Peyer's patch (tissue), 4 donors: ENCODE results near the gene SHISA6. TPM values are rescaled to one million over a fixed set of nuclear protein-coding genes. Genes with fewer than 3 reads are reported as not detected.

Experiments used
- DNase-seq, 3 donors: peaks; one replicate each; pipeline ENCODE4 v3.0.0-alpha.2; 2017 to 2019
- H3K27ac ChIP-seq, 4 donors: fragments of 200-600 bp; sonication (generic); one replicate each; pipeline ENCODE4 v1.5.1; 2016 to 2019
- H3K27me3 ChIP-seq, 2 donors: fragments of 200-600 bp; sonication (generic); one replicate each; pipeline ENCODE4 v1.5.1; 2019
- H3K36me3 ChIP-seq, 3 donors: fragments of 200-600 bp; sonication (generic); one replicate each; pipeline ENCODE4 v1.5.1; 2016 to 2019
- H3K4me1 ChIP-seq, 4 donors: fragments of 200-600 bp; sonication (generic); one replicate each; pipeline ENCODE4 v1.5.1; 2016 to 2019
- H3K4me3 ChIP-seq, 4 donors: fragments of 200-600 bp; sonication (generic); 1 replicate in 3 of 4; 2 replicates in 1 of 4; pipeline ENCODE4 v1.5.1; 2016 to 2019; ENCODE audit warnings: mild to moderate bottlenecking in 1 of 4
- H3K9me3 ChIP-seq, 4 donors: fragments of 200-600 bp; sonication (generic); one replicate each; pipeline ENCODE4 v1.5.1; 2016 to 2019; ENCODE audit warnings: mild to moderate bottlenecking in 1 of 4
- POLR2A ChIP-seq, 2 donors: fragments of 450-650 bp; IDR thresholded peaks; one replicate each; pipeline ENCODE4 v1.5.1; 2017; ENCODE audit warnings: antibody characterized with exemption in 2 of 2, mild to moderate bottlenecking in 2 of 2, moderate library complexity in 2 of 2
- total RNA-seq, 4 donors: library from RNA; depleted of rRNA; stranded (reverse); fragments of >200 nt; gene quantifications; one replicate each; pipeline ENCODE4 v1.1.0, GENCODE V29; 2016
- TF ChIP-seq, protein P1 (sequence below), 6 experiments: fragments of 450-650 bp in 4 of 6; fragments of 200-600 bp in 2 of 6; sonication (generic) in 1 of 6; IDR thresholded peaks; one replicate each; pipeline ENCODE4 v1.5.1; 2017 to 2019; ENCODE audit warnings: antibody characterized with exemption in 6 of 6, mild to moderate bottlenecking in 3 of 6, moderate library complexity in 1 of 6

The SHISA6 gene
- total RNA-seq, 4 donors from 2014 or later = 0.27 to 2.1 (median 1.7) TPM; not detected in 1

DNA sequence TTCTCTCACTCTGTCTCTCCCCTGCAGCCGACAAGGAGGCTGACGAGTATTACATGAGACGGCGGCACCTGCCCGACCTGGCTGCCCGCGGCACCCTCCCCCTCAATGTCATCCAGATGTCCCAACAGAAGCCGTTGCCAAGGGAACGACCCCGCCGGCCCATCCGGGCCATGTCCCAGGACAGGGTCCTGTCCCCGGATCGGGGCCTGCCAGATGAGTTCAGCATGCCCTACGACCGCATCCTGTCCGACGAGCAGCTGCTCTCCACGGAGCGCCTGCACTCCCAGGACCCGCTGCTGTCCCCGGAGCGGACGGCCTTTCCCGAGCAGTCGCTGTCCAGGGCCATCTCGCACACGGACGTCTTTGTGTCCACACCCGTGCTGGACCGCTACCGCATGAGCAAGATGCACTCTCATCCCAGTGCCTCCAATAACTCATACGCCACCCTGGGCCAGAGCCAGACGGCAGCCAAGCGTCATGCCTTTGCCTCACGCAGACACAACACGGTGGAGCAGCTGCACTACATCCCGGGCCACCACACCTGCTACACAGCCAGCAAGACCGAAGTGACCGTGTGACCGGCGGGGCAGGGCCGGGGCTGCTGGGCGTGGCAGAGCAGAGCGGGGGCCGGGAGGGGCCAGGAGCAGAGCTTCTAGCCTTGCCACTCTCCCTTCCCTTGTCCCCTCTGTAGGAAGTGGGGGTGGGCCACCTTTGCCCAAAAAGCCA is 316.9 kb downstream of the SHISA6 start:
- Histone ChIP-seq H3K36me3 (no peaks in the 10 kb centered on the region), H3K27ac (no peak overlapping the region), H3K27me3 (no peaks in the 10 kb centered on the region), H3K9me3 (no peaks in the 10 kb centered on the region), H3K4me3 (no peak overlapping the region), H3K4me1 (no peaks in the 10 kb centered on the region)
- no peak for DNase-seq
- TF ChIP-seq, protein P1, sequence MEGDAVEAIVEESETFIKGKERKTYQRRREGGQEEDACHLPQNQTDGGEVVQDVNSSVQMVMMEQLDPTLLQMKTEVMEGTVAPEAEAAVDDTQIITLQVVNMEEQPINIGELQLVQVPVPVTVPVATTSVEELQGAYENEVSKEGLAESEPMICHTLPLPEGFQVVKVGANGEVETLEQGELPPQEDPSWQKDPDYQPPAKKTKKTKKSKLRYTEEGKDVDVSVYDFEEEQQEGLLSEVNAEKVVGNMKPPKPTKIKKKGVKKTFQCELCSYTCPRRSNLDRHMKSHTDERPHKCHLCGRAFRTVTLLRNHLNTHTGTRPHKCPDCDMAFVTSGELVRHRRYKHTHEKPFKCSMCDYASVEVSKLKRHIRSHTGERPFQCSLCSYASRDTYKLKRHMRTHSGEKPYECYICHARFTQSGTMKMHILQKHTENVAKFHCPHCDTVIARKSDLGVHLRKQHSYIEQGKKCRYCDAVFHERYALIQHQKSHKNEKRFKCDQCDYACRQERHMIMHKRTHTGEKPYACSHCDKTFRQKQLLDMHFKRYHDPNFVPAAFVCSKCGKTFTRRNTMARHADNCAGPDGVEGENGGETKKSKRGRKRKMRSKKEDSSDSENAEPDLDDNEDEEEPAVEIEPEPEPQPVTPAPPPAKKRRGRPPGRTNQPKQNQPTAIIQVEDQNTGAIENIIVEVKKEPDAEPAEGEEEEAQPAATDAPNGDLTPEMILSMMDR (IDR thresholded peaks at IDR 0.05) = no peak
- no peak for TF ChIP-seq POLR2A (IDR thresholded peaks at IDR 0.05)

DNA sequence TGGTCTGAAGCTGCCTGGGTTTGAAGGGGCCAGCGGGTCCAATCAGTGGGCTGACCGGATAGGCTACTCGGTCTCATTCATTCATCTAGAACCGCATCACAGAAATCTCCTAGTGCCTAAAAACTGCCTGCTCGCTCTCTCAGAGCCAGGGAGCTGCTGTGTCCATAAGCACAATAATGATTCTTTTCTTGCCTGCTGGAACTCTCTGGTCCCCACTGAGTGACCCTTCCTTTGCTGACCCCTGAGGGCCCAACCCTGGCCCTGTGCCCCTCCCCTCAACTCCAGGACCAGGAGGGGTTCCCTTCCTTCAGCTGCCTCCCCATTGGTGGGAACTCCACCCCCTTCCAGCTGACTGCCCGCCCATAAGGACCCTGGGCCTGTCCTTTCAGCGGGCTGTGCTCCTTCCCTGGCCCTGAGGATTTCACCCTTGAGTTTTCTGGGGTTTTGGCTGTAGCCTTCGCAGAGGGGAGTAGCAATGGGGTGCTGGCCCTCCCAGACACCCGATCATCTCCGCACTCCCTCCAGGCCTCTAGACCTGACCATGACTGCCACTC is 317.7 kb downstream of the SHISA6 start:
- Histone ChIP-seq H3K4me1 (no peaks in the 10 kb centered on the region), H3K4me3 (no peak overlapping the region), H3K9me3 (no peaks in the 10 kb centered on the region), H3K27me3 (no peaks in the 10 kb centered on the region), H3K27ac (no peak overlapping the region), H3K36me3 (no peaks in the 10 kb centered on the region)
- TF ChIP-seq, protein P1 (IDR thresholded peaks at IDR 0.05) = no peak
- no peak for TF ChIP-seq POLR2A (IDR thresholded peaks at IDR 0.05)
- DNase-seq = no peak

DNA sequence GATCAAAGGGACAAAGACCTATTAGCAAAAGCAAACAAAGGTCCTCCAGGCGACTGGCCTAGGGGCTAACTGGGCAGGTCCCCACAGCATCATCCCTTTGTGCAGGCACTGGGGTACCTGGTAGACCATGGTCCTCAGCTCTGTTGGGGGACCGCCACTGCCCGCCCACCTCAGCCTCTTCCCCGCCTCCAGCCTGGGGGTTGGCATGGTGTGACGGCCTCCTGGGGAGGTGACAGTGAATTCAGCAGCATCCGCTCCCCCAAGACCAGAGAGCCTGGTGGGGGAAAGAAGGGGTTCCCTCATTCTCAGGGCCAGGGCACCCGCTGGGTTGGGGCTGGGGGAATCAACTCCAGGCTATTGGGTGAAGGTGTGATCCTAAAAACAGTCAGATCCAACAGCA is 318.6 kb downstream of the SHISA6 start:
- Histone ChIP-seq H3K4me1 (no peaks in the 10 kb centered on the region), H3K27me3 (no peaks in the 10 kb centered on the region), H3K4me3 (no peak overlapping the region), H3K9me3 (no peaks in the 10 kb centered on the region), H3K27ac (no peak overlapping the region), H3K36me3 (no peaks in the 10 kb centered on the region)
- DNase-seq = no peak
- TF ChIP-seq, protein P1 (IDR thresholded peaks at IDR 0.05) = no peak
- no peak for TF ChIP-seq POLR2A (IDR thresholded peaks at IDR 0.05)

DNA sequence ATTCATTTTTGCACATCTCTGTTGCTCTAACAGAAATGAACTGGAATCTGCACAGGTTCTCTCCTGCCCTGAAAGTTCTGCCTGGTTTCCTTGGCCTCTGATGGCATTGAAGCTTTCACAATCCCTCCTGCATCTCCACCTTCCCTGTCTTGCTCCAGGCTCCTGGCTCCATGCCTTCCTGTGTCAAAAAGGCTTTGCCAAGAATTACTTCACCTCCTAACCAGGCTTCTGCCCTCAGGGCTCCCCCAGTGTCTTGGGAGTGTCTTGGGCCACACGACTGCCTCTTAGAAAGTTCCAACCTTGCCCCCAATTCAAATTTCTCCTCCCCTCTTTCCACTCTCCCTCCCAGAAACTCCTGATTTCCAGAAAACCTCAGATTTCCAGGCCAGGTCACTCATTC is 320.3 kb downstream of the SHISA6 start:
- H3K27ac ChIP-seq = no peak overlapping the region
- no peaks in the 10 kb centered on the region for H3K4me1 ChIP-seq
- no peak overlapping the region for H3K4me3 ChIP-seq
- no peaks in the 10 kb centered on the region for H3K9me3 ChIP-seq
- TF ChIP-seq POLR2A (IDR thresholded peaks at IDR 0.05) = no peak
- TF ChIP-seq, protein P1 (IDR thresholded peaks at IDR 0.05) = no peak
- H3K36me3 ChIP-seq = no peaks in the 10 kb centered on the region
- DNase-seq = no peak
- no peaks in the 10 kb centered on the region for H3K27me3 ChIP-seq

DNA sequence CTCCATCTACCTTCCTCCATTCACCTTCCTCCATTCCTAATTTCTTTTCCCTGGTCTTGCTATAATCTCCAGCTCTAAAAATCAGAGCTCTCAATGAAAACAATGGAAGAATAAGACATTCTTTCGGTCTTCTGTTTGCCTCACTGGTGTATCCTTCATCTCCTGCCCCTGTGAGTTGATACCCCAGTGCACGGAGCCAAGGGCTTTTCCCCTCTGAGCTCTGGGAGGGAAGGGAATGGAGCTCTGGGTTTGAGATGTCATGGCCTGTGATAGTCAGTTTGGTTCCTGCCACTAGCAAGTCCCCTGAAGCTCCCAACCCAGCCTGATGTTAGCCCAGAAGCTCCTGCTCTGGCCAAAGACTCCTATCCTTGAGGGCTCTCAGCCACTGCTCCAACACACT is 320.7 kb downstream of the SHISA6 start:
- no peak overlapping the region for H3K27ac ChIP-seq
- H3K36me3 ChIP-seq = no peaks in the 10 kb centered on the region
- H3K9me3 ChIP-seq = no peaks in the 10 kb centered on the region
- no peak overlapping the region for H3K4me3 ChIP-seq
- H3K4me1 ChIP-seq = no peaks in the 10 kb centered on the region
- no peaks in the 10 kb centered on the region for H3K27me3 ChIP-seq
- TF ChIP-seq, protein P1 (IDR thresholded peaks at IDR 0.05) = no peak
- no peak for TF ChIP-seq POLR2A (IDR thresholded peaks at IDR 0.05)
- DNase-seq = no peak
